ENCODE measurements around the gene MAGEH1. TPM values are rescaled to one million over a fixed set of nuclear protein-coding genes. Genes with fewer than 3 reads are reported as not detected.

The MAGEH1 gene
- total RNA-seq, 2 donors from 2014 or later = 38.3 to 97.9 TPM

- TF ChIP-seq POLR2A (IDR thresholded peaks at IDR 0.05) = peak; percentile 35
- TF ChIP-seq POLR2AphosphoS5 (IDR thresholded peaks at IDR 0.05) = no peak
- no peaks in the 10 kb centered on the region for H3K27me3 ChIP-seq (replicated peaks; ENCODE audit: insufficient read depth)
- peak overlapping the region; percentile 53 to 55 for H3K4me3 ChIP-seq
- DNase-seq (ENCODE audit: low spot score) = peak; percentile 58
- WGBS = 1% methylated on average over 45 of the region's 54 CpGs
- no peaks in the 10 kb centered on the region for H3K4me1 ChIP-seq (replicated peaks)
- no peaks in the 10 kb centered on the region for H3K36me3 ChIP-seq
- no peaks in the 10 kb centered on the region for H3K9me3 ChIP-seq
- peak overlapping the region; percentile 89 to 94 for H3K27ac ChIP-seq
- intact Hi-C loops (cut with DNase I) = no loop called here
These were observed 36.8 kb downstream of the MAGEH1 start for GRCh38 chrX:55488593-55489313.

- TF ChIP-seq POLR2AphosphoS5 (IDR thresholded peaks at IDR 0.05) = peak; percentile 23
- TF ChIP-seq CTCF (IDR thresholded peaks at IDR 0.05) = peak in 2 of 4 experiments; percentile 4 to 19
- peak; percentile 4 for TF ChIP-seq POLR2A (IDR thresholded peaks at IDR 0.05)
- no peaks in the 10 kb centered on the region for H3K27me3 ChIP-seq (replicated peaks; ENCODE audit: insufficient read depth)
- WGBS = under 1% methylated on average over 28 of the region's 34 CpGs
- no peaks in the 10 kb centered on the region for H3K4me1 ChIP-seq (replicated peaks)
- peak within 1 kb of the TSS; percentile 53 to 55 for H3K4me3 ChIP-seq
- DNase-seq (ENCODE audit: low spot score) = peak; percentile 28
- no peaks in the 10 kb centered on the region for H3K9me3 ChIP-seq
- intact Hi-C loops (cut with DNase I) = no loop called here
- H3K27ac ChIP-seq = peak within 1 kb of the TSS; percentile 89 to 94
- H3K36me3 ChIP-seq = no peaks in the 10 kb centered on the region
These were observed 37.5 kb downstream of the MAGEH1 start, which contains the start of gene USP51 for GRCh38 chrX:55489314-55490009. Gene USP51 (minus strand): TSS chrX:55489848. CDS start chrX:55488939, 909 bp downstream.

GRCh38 chrX:55490121-55490520 is 38.2 kb downstream of the MAGEH1 start:
- 42% methylated on average over 4 of the region's 4 CpGs for WGBS
- H3K4me1 ChIP-seq (replicated peaks) = no peaks in the 10 kb centered on the region
- H3K9me3 ChIP-seq = no peaks in the 10 kb centered on the region
- no peaks in the 10 kb centered on the region for H3K36me3 ChIP-seq
- TF ChIP-seq CTCF (IDR thresholded peaks at IDR 0.05) (no peak), POLR2A (IDR thresholded peaks at IDR 0.05) (no peak), POLR2AphosphoS5 (IDR thresholded peaks at IDR 0.05) (no peak)
- peak overlapping the region; percentile 89 to 94 for H3K27ac ChIP-seq
- peak overlapping the region; percentile 53 to 55 for H3K4me3 ChIP-seq
- intact Hi-C loops (cut with DNase I) = no loop called here
- DNase-seq (ENCODE audit: low spot score) = no peak
- no peaks in the 10 kb centered on the region for H3K27me3 ChIP-seq (replicated peaks; ENCODE audit: insufficient read depth)

GRCh38 chrX:55490974-55491373 is 39.0 kb downstream of the MAGEH1 start:
- H3K36me3 ChIP-seq = no peaks in the 10 kb centered on the region
- no peak for DNase-seq (ENCODE audit: low spot score)
- 82% methylated on average over 4 of the region's 4 CpGs for whole genome bisulfite sequencing
- intact Hi-C loops (cut with DNase I) = no loop called here
- no peak overlapping the region for H3K4me3 ChIP-seq
- H3K9me3 ChIP-seq = no peaks in the 10 kb centered on the region
- H3K27me3 ChIP-seq (replicated peaks; ENCODE audit: insufficient read depth) = no peaks in the 10 kb centered on the region
- H3K4me1 ChIP-seq (replicated peaks) = no peaks in the 10 kb centered on the region
- H3K27ac ChIP-seq = no peak overlapping the region
- TF ChIP-seq CTCF (IDR thresholded peaks at IDR 0.05) = no peak
- TF ChIP-seq POLR2AphosphoS5 (IDR thresholded peaks at IDR 0.05) = no peak
- no peak for TF ChIP-seq POLR2A (IDR thresholded peaks at IDR 0.05)

Small RNA genes lying within 50 kb of the gene (microRNA-seq; reads per million reads assigned to microRNA genes)
- gene MIR4536-1 (not detected), gene MIR4536-2 (not detected)

Small RNA genes lying within 50 kb of the gene (small RNA-seq; reads per million reads assigned to genes)
- gene MIR4536-2 = 0 reads per million in 2 donors

Other genes with a start within 250 kb of the MAGEH1 start
- 10 to 100 TPM in 1 of 2 donors, not detected in 1; 11.1 TPM for gene PAGE5, start 231.8 kb upstream of the MAGEH1 start, total RNA-seq
- not detected for gene PAGE3, start 187.2 kb upstream of the MAGEH1 start, total RNA-seq
- 1 to 10 TPM; 1.0 to 8.5 TPM for gene USP51, start 37.7 kb downstream of the MAGEH1 start, total RNA-seq
- gene FOXR2, start 171.3 kb downstream of the MAGEH1 start, total RNA-seq = 1 to 10 TPM in 1 of 2 donors, not detected in 1; 1.2 TPM